Measurements from ENCODE around the gene BSN. TPM values are rescaled to one million over a fixed set of nuclear protein-coding genes. Genes with fewer than 3 reads are reported as not detected.

The BSN gene
- total and polyA plus RNA-seq, 2 of the 4 experiments (the other 2 are of a cell fraction), result under 0.01 to 0.03 TPM

DNA sequence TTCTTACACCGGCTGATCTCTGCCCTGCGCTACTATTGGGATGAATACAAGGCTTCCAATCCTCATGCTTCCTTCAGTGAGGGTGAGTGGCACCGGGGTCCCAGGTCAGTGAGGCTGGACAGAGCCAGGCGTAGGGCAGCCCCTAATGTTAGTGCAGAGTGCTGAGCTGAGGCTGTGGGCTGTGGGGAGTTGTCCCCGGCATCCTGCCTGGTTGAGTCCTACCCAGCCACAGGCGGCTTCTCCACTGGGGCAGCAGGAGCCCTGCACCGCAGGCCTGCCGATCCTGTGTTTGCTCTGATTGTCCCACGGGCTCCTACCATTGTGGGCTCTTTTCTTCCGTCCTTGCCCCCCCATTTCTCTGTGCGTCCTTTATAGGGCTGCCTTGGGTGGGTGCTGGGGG lies 148.4 kb downstream of the BSN start:
- no peaks in the 10 kb centered on the region for H3K4me1 ChIP-seq (ENCODE audit: control insufficient read depth, insufficient read depth, low read length)
- no peak overlapping the region for H3K14ac ChIP-seq (replicated peaks; ENCODE audit: low read depth, low read length)
- H3K4me3 ChIP-seq (ENCODE audit: insufficient read depth, low read depth, low read length), result no peak overlapping the region
- H4K20me1 ChIP-seq (ENCODE audit: insufficient read depth, low read length), result peaks cover 7% of the 10 kb centered on the region; the same call in 1 of the 2 replicates
- H3K23ac ChIP-seq (ENCODE audit: low read depth, low read length), result no peak overlapping the region
- H3K9me1 ChIP-seq (ENCODE audit: insufficient read depth, low read length), result no peaks in the 10 kb centered on the region
- TF ChIP-seq USF2 (IDR thresholded peaks at IDR 0.05; ENCODE audit: low read depth, low read length) (no peak), BHLHE40 (IDR thresholded peaks at IDR 0.05; ENCODE audit: low read depth, low read length) (no peak), RFX5 (IDR thresholded peaks at IDR 0.05; ENCODE audit: low read depth, low read length) (no peak), MAFK (IDR thresholded peaks at IDR 0.05; ENCODE audit: low read depth, low read length) (no peak), SMC3 (IDR thresholded peaks at IDR 0.05; ENCODE audit: low read depth, low read length) (no peak), CHD1 (IDR thresholded peaks at IDR 0.05; ENCODE audit: low read depth, low read length) (no peak), NFE2L2 (IDR thresholded peaks at IDR 0.05; ENCODE audit: low read depth, low read length) (no peak), MXI1 (IDR thresholded peaks at IDR 0.05; ENCODE audit: borderline replicate concordance, low read depth, low read length) (no peak), MAZ (IDR thresholded peaks at IDR 0.05; ENCODE audit: borderline replicate concordance, low read depth, low read length) (no peak), POLR2A (IDR thresholded peaks at IDR 0.05; ENCODE audit: low read depth, low read length) (no peak), CEBPB (IDR thresholded peaks at IDR 0.05; ENCODE audit: low read depth, low read length) (no peak), RAD21 (IDR thresholded peaks at IDR 0.05; ENCODE audit: low read length) (no peak), FOS (IDR thresholded peaks at IDR 0.05; ENCODE audit: low read depth, low read length) (no peak), RCOR1 (IDR thresholded peaks at IDR 0.05; ENCODE audit: insufficient replicate concordance, low read length) (no peak)
- TF ChIP-seq, protein P1, sequence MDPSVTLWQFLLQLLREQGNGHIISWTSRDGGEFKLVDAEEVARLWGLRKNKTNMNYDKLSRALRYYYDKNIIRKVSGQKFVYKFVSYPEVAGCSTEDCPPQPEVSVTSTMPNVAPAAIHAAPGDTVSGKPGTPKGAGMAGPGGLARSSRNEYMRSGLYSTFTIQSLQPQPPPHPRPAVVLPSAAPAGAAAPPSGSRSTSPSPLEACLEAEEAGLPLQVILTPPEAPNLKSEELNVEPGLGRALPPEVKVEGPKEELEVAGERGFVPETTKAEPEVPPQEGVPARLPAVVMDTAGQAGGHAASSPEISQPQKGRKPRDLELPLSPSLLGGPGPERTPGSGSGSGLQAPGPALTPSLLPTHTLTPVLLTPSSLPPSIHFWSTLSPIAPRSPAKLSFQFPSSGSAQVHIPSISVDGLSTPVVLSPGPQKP (IDR thresholded peaks at IDR 0.05; ENCODE audit: borderline replicate concordance, low read depth, low read length), result no peak
- TF ChIP-seq, protein P2, sequence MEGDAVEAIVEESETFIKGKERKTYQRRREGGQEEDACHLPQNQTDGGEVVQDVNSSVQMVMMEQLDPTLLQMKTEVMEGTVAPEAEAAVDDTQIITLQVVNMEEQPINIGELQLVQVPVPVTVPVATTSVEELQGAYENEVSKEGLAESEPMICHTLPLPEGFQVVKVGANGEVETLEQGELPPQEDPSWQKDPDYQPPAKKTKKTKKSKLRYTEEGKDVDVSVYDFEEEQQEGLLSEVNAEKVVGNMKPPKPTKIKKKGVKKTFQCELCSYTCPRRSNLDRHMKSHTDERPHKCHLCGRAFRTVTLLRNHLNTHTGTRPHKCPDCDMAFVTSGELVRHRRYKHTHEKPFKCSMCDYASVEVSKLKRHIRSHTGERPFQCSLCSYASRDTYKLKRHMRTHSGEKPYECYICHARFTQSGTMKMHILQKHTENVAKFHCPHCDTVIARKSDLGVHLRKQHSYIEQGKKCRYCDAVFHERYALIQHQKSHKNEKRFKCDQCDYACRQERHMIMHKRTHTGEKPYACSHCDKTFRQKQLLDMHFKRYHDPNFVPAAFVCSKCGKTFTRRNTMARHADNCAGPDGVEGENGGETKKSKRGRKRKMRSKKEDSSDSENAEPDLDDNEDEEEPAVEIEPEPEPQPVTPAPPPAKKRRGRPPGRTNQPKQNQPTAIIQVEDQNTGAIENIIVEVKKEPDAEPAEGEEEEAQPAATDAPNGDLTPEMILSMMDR (conservative IDR thresholded peaks at IDR 0.05; ENCODE audit: low read depth, low read length), result no peak
- no peak overlapping the region for H3K56ac ChIP-seq (ENCODE audit: extremely low read depth, insufficient read depth, low read length)
- H4K8ac ChIP-seq (ENCODE audit: low read depth in 2 of 2, low read length in 2 of 2), result no peak overlapping the region
- ChIA-PET POLR2A (ENCODE audit: unreplicated experiment) (no interaction called here), CTCF (interaction anchor here (2.2 kb wide), 1 partner anchor 137 kb away, joined by 11 read pairs; no protein-coding TSS in a partner anchor)
- H3K4ac ChIP-seq (ENCODE audit: low read depth, low read length), result no peak overlapping the region
- H3K79me1 ChIP-seq (ENCODE audit: low read depth in 1 of 2, low read length in 2 of 2), result no peaks in the 10 kb centered on the region
- H3K4me2 ChIP-seq (ENCODE audit: low read depth, low read length), result no peak overlapping the region
- H2BK5ac ChIP-seq (ENCODE audit: low read depth, low read length, poor library complexity, severe bottlenecking), result no peak overlapping the region
- H2AFZ ChIP-seq (replicated peaks; ENCODE audit: low read length, poor library complexity), result no peak overlapping the region
- H3K36me3 ChIP-seq (ENCODE audit: control insufficient read depth, insufficient read depth, low read length), result peaks cover 48% of the 10 kb centered on the region
- no peak for DNase-seq
- intact Hi-C loops (cut with micrococcal nuclease) (loop anchor here (1.0 to 10.0 kb wide), 3 partner anchors 137 to 392 kb away; no protein-coding TSS in a partner anchor), dilution Hi-C loops (cut with HindIII; ENCODE audit: low sequenced_read_pairs, unreplicated experiment) (no loop called here), in situ Hi-C loops (cut with MboI; ENCODE audit: low sequenced_read_pairs) (loop anchor here (5.0 kb wide), 2 partner anchors 140 to 205 kb away; no protein-coding TSS in a partner anchor)
- no peak overlapping the region for H3K18ac ChIP-seq (ENCODE audit: low read depth, low read length)
- ATAC-seq (ENCODE audit: low read depth), result no peak
- no peak overlapping the region for H4K5ac ChIP-seq (ENCODE audit: low read depth, low read length)
- H3K27me3 ChIP-seq (ENCODE audit: control insufficient read depth, insufficient read depth, low read length), result no peaks in the 10 kb centered on the region
- H2BK15ac ChIP-seq (ENCODE audit: low read depth, low read length), result no peak overlapping the region
- H2BK20ac ChIP-seq (ENCODE audit: low read depth, low read length), result no peak overlapping the region
- no CpG with 5 or more reads among the region's 11 CpGs for WGBS, 2 experiments (ENCODE audit: extremely low coverage in 2 of 2, insufficient read length in 1 of 2)
- H3K9me3 ChIP-seq (ENCODE audit: control insufficient read depth, insufficient read depth, low read length), result no peaks in the 10 kb centered on the region
- BruUV-seq (replicated peaks), result no TSS peak
- no peak overlapping the region for H4K91ac ChIP-seq (ENCODE audit: insufficient read depth, low read depth, low read length)
- H2AK5ac ChIP-seq (ENCODE audit: low read depth, low read length), result no peak overlapping the region
- H3K9ac ChIP-seq (ENCODE audit: low read depth, low read length), result no peak overlapping the region
- H2BK120ac ChIP-seq (ENCODE audit: low read depth, low read length), result no peak overlapping the region
- H3K27ac ChIP-seq (ENCODE audit: insufficient read depth, low read length), result no peak overlapping the region
- no peak overlapping the region for H2AK9ac ChIP-seq (replicated peaks; ENCODE audit: low read depth, low read length, poor library complexity)

Measured in IMR-90 (cell line).